HepG2 (cell line): ENCODE results near the gene MMAA.
"Not testable (repeated sequence)": the region's sequence is repeated elsewhere in the genome, so short reads cannot be mapped to it uniquely, and the experiment has no call there.

ENCODE experiments used
- CREB1 ChIP-seq, 2 experiments: fragments of 450-650 bp in 1 of 2; IDR thresholded peaks; 2 replicates each; pipeline ENCODE4 v1.6.1; 2016 to 2017; ENCODE audit warnings: control low read depth in 1 of 2, mild to moderate bottlenecking in 1 of 2, missing compliant biosample characterization in 1 of 2, missing genetic modification characterization in 1 of 2
- DNMT1 ChIP-seq: sonication (generic); formaldehyde crosslinking; IDR thresholded peaks from 2 replicates; pipeline ENCODE4 v1.5.1; 2020; ENCODE audit warnings: mild to moderate bottlenecking, missing genetic modification reagents
- GFI1 ChIP-seq: sonication (generic); formaldehyde crosslinking; IDR thresholded peaks from 2 replicates; pipeline ENCODE4 v1.5.0; 2020; ENCODE audit warnings: missing genetic modification reagents, mild to moderate bottlenecking, borderline replicate concordance
- MEIS1 ChIP-seq: sonication (generic); formaldehyde crosslinking; IDR thresholded peaks from 2 replicates; pipeline ENCODE4 v1.9.0; 2021; ENCODE audit warnings: mild to moderate bottlenecking, missing genetic modification reagents, moderate library complexity, borderline replicate concordance
- NCOR1 ChIP-seq: fragments of 200-600 bp; sonication (generic); IDR thresholded peaks from 2 replicates; pipeline ENCODE4 v1.7.0; 2017; ENCODE audit warnings: antibody characterized with exemption, low read length, borderline replicate concordance
- TAF1 ChIP-seq: sonication (generic); formaldehyde crosslinking; IDR thresholded peaks from 2 replicates; pipeline ENCODE4 v1.4.0; 2020; ENCODE audit warnings: missing genetic modification reagents
- ZBTB33 ChIP-seq: sonication (generic); formaldehyde crosslinking; IDR thresholded peaks from 2 replicates; pipeline ENCODE4 v1.4.0; 2020; ENCODE audit warnings: missing genetic modification reagents
- ZHX2 ChIP-seq, 2 experiments: sonication (generic) in 1 of 2; formaldehyde crosslinking in 1 of 2; IDR thresholded peaks; 2 replicates each; pipeline versions ENCODE4 v1.6.1 to v1.9.0; 2014 to 2022; ENCODE audit warnings: antibody characterized with exemption in 1 of 2, borderline replicate concordance in 1 of 2, inconsistent platforms in 1 of 2, low read depth in 1 of 2, missing genetic modification reagents in 1 of 2
- ZNF274 ChIP-seq: sonication (generic); formaldehyde crosslinking; IDR thresholded peaks from 2 replicates; pipeline ENCODE4 v1.5.1; 2020; ENCODE audit warnings: mild to moderate bottlenecking, missing genetic modification reagents
- ZZZ3 ChIP-seq: sonication (generic); formaldehyde crosslinking; IDR thresholded peaks from 2 replicates; pipeline ENCODE4 v1.4.0; 2020; ENCODE audit warnings: missing genetic modification reagents, mild to moderate bottlenecking, borderline replicate concordance
- TF ChIP-seq, protein P1 (sequence below), 2 experiments: IDR thresholded peaks; 2 replicates each; pipeline ENCODE4 v1.6.1; 2011 to 2012; ENCODE audit warnings: low read length in 2 of 2, borderline replicate concordance in 1 of 2, low read depth in 1 of 2, mild to moderate bottlenecking in 1 of 2, moderate library complexity in 1 of 2
- TF ChIP-seq, protein P2 (sequence below): sonication (generic); formaldehyde crosslinking; IDR thresholded peaks from 2 replicates; pipeline ENCODE4 v1.9.0; 2022; ENCODE audit warnings: low read depth, missing genetic modification reagents

GRCh38 chr4:145691416-145691815 is 72.2 kb downstream of the MMAA start:
- not testable (repeated sequence) for TF ChIP-seq NCOR1; ZHX2 (IDR thresholded peaks at IDR 0.05; ENCODE audit: low read depth); ZHX2 (CRISPR knock-in tag; IDR thresholded peaks at IDR 0.05; ENCODE audit: borderline replicate concordance); ZBTB33 (CRISPR knock-in tag); TAF1 (CRISPR knock-in tag); CREB1 (IDR thresholded peaks at IDR 0.05); CREB1 (CRISPR knock-in tag; IDR thresholded peaks at IDR 0.05); ZZZ3 (CRISPR knock-in tag); DNMT1 (CRISPR knock-in tag); ZNF274 (CRISPR knock-in tag); GFI1 (CRISPR knock-in tag); MEIS1 (CRISPR knock-in tag)
- TF ChIP-seq, protein P1, sequence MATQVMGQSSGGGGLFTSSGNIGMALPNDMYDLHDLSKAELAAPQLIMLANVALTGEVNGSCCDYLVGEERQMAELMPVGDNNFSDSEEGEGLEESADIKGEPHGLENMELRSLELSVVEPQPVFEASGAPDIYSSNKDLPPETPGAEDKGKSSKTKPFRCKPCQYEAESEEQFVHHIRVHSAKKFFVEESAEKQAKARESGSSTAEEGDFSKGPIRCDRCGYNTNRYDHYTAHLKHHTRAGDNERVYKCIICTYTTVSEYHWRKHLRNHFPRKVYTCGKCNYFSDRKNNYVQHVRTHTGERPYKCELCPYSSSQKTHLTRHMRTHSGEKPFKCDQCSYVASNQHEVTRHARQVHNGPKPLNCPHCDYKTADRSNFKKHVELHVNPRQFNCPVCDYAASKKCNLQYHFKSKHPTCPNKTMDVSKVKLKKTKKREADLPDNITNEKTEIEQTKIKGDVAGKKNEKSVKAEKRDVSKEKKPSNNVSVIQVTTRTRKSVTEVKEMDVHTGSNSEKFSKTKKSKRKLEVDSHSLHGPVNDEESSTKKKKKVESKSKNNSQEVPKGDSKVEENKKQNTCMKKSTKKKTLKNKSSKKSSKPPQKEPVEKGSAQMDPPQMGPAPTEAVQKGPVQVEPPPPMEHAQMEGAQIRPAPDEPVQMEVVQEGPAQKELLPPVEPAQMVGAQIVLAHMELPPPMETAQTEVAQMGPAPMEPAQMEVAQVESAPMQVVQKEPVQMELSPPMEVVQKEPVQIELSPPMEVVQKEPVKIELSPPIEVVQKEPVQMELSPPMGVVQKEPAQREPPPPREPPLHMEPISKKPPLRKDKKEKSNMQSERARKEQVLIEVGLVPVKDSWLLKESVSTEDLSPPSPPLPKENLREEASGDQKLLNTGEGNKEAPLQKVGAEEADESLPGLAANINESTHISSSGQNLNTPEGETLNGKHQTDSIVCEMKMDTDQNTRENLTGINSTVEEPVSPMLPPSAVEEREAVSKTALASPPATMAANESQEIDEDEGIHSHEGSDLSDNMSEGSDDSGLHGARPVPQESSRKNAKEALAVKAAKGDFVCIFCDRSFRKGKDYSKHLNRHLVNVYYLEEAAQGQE (IDR thresholded peaks at IDR 0.05; ENCODE audit: borderline replicate concordance in 1 of 2, low read depth in 1 of 2, low read length in 2 of 2), result not testable (repeated sequence)
- TF ChIP-seq, protein P2, sequence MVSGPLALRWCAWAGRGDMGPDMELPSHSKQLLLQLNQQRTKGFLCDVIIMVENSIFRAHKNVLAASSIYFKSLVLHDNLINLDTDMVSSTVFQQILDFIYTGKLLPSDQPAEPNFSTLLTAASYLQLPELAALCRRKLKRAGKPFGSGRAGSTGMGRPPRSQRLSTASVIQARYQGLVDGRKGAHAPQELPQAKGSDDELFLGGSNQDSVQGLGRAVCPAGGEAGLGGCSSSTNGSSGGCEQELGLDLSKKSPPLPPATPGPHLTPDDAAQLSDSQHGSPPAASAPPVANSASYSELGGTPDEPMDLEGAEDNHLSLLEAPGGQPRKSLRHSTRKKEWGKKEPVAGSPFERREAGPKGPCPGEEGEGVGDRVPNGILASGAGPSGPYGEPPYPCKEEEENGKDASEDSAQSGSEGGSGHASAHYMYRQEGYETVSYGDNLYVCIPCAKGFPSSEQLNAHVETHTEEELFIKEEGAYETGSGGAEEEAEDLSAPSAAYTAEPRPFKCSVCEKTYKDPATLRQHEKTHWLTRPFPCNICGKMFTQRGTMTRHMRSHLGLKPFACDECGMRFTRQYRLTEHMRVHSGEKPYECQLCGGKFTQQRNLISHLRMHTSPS, result not testable (repeated sequence)
